NCI-H748 treated with DMSO at 0.1 percent for 48 hours (cell line): ENCODE measurements around the gene SLC35D1.
A peak's percentile ranks its signal among the peaks of the same experiment; 100 is the strongest.
"Not testable (repeated sequence)": the region's sequence is repeated elsewhere in the genome, so short reads cannot be mapped to it uniquely, and the experiment has no call there.

ENCODE experiments used
- DNase-seq: peaks from one replicate; lab custom pipeline; 2025; lab: John Stamatoyannopoulos, UW

Gene SLC35D1

DNA sequence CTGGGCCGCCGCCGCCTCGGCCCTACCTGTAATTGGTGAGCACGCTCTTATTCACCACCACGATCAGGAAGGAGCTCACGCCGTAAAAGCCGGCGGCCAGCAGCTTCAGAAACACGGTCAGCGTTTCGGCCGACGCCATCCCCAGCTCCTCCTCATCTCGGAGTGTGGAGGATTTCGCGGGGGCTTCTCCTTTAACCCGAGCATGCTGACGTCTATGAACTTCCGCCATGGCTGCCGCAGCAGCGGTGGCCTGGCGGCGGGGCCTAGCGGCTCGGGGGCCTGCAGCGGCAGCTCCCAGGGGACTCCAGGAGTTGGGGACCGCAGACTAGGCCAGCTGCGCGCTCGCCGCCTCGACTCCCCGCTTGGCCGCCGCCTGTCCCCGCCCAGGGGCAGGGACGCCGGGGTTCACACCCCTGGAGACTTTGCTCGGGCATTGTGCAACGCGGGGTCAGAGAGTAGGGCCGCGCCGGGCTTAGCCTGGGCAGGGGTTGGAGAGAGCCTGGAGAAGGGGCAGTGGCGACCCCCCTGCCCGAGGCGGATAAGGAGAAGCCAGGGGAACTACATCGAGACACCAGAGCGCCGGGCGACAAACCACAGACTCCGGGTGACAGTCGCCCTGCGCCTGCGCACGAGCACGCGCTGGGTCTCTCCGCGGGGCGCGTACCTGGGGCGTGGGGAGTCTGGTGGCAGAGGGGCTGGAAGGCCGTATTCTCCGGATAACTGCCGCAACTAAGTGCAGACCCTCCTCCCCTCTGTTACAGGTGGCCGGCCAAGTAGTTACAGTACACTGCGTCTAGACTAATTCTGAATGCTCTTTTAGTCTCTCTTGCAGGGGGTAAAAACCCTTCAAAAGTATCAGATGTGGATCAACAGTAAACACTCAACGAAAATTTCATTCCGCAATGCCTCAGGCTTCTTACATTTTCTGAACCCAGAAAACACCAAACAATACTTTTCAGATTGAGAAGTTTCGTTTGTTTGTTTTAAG is at the start of gene SLC35D1:
Gene SLC35D1 (minus strand): TSS at position 364 of the 988 bp plus-strand sequence. CDS start 135 bp downstream, at position 229.
- DNase-seq = peak; percentile 76

DNA sequence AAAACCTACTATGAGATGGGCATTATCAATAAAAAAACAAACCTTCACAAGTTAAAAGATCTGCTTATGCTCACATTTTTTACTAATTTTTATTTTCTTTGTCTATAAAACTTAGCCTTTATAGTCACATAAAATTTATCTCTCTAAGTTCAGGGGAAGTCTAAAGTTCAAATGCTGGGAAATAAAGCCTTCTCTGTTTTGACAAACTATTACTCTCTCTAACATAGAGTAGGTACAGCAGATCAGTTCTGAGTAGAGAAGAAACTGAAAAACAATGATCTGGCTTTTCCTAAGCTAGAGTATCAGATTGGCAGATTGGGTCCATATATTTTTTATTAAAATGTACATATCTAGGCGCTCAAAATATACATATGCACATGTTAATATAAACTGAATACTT is 49.6 kb upstream of the SLC35D1 start:
- no peak for DNase-seq

DNA sequence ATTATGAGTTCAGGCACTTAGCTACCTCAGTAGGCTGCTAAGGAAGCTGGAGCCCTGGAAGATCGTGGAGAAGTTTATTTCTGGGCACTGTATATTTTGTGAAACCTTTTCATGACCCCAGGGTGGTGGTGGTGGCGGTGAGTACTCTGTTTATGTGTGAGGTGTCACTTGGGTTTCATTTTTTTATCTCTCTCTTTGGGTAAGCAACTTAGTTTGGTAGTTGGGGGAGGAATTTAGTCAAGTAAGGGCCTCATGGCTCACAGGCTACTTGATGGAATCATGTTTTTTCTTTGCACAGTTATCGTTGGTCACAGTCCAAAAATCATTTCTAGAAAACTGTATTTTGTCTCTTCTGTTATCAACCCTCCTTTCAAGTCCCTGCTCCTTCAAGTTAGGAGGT is 46.9 kb upstream of the SLC35D1 start:
- DNase-seq = no peak

DNA sequence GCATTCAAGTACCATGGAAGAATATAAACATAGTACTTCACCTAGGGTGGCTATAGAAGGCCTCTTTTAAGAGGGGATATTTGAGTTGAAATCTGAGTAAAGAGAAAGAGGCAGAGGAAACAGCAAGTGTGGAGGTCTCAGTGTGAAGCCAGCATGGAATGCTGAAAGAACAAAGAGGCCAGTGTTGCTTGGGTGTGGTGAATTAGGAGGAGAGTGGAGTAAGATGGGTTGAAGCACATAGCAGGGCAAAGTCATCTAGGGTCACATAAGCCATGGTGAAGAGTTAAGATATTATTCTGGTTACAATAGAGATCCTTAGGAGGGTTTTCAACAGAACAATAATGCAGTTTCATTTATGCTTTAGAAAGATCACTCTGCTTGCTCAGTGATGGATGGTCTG is 43.4 kb upstream of the SLC35D1 start:
- DNase-seq = no peak

DNA sequence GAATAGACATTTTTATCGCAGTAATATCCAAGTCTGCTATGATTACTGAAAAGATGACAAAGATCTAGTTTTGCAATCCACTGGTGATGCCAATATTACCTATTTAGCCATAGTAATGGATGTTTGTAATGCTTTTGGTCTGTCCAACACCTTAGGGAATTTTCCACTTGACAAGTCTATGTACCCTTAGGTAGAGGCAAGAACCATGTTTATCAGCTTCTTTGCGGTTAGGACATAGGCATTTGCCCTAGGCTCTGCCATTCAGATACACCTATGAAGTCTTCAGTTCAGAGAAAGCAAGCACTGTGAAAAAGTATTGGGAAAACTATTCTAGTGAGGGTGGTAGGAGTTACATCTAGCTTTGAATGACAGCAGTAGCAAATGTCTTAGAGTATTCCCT is 40.2 kb upstream of the SLC35D1 start:
- DNase-seq = no peak

DNA sequence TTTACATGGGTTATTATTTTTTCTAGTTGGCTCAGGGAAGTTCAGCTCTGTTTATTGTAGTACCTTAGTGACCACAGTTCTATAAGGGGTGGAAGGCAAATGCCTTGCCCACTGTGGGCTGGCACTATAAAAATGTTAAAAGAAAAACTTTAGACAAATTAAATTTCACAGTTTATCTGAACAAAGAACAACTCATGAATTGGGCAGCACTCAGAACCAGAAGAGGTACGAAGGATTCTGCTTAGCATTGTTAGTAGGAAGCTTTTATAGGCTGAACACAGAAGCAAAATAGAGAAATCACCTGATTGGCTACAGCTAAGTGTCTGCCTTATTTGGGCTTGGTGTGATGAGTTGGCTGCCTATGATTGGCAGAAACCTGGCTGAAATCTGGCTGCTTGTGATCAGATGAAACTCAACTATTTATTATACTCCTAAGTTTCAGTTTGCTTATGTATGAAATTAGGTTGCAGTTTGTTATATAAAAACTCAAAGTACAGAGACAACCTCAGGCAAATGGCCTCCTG is 35.8 kb upstream of the SLC35D1 start:
- DNase-seq = no peak

DNA sequence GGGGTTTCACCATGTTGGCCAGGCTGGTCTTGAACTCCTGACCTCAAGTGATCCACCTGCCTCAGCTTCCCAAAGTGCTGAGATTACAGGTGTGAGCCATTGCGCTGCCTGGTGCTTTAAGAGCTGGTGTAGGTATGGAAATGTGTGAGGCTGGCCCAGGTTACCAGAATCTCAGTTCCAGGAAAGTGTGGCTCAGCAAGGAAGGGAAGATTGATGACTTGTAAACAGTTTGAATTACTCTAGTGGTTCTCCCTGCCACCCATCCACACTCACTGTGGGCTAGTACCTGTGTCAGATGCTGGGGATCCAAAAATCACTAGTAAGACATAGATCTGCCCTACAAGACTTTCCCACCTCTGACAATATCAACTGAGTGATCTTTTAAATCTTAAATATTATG is 34.5 kb upstream of the SLC35D1 start:
- DNase-seq = no peak

DNA sequence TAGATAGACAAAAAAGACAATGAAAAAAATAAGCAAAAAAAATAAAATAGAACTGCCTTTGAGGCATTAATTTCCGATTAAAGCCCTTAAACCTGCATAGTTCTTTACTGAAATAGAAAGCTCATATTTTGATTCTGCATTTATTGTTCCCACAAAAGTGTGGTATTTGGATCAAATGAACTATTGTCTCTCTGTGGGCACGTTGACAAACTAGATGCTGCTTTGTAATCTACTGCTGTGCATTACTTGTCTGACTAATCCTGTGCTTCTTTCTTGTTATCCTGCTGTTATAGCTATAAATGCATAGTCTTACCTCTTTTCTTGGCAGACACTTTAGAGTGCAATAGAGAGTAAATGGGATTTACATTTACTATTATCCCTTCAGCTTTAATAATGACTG is 31.4 kb upstream of the SLC35D1 start:
- no peak for DNase-seq

DNA sequence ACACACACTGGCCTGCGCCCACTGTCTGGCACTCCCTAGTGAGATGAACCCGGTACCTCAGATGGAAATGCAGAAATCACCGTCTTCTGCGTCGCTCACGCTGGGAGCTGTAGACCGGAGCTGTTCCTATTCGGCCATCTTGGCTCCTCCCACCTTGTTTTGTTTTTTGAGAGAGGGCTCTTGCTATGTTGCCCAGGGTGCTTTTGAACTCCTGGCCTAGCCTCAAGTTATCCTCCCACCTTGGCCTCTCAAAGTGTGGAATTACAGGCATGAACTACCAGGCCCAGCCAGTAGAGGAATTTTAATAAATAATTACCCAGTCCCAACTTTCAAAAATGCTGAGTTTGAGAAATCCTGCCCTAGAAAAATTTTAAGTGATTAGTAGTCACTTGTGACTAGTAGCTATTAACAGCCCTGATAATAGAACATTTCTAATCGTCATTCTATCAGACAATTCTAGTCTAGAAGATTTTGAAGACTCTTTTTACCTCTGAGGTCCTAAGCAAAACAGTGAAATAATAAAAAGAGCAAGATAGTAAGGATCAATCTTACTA is 30.9 kb upstream of the SLC35D1 start:
- no peak for DNase-seq

DNA sequence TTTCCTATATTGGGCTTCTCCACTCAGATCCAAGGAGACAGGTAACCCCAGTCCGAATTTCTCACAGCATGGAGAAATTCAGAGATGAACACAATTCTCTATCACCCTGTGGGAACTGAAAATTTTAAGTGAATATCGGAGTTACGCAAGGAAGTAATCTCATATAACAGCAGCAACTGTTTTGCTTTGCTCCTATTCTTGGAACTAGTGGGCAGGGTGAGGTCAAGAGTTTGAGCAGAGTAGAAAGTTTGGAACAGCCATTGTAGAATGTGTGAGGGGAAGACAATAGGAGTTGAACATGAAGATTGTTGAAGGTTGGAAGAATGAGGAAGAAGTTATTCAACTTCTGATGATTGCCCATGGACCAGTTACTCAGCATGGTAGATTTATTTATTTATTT is 24.3 kb upstream of the SLC35D1 start:
- DNase-seq = no peak

DNA sequence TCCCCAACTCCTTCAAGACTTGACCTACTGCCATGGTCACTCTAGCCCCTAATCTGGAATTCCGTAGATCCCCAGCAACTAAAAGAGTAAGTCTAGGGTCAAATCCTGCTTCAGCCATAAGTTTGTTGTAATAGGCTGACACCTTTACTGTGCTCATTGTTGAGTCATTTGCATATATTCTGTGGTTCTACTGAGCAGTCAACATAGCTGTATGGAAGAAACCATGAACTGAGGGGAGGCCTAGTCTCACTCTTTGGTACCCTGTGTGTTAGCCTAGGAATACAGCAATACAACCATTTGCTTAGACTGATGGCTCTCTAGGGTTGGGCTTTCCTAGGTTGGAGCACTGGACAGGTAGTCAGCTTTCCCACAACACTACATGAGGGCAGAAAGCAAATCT is 23.6 kb upstream of the SLC35D1 start:
- DNase-seq = no peak

DNA sequence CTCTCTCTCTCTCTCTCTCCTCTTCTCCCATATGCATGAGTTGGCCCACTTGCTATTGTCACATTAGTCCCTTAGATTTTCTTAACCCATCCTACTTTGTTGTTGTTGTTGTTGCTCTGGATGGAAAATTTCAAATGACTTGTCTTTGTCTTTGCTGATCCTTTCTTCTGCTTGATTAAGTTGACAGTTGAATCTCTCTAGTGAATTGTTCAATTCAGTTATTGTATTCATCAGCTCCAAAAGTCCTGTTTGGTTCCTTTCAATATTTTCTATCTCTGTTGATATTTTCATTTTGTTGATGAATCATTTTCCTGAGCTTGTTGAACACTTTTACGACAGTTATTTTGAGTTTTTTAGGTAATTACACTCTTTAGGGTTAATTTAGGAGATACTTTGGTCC is 18.8 kb upstream of the SLC35D1 start:
- DNase-seq = no peak

DNA sequence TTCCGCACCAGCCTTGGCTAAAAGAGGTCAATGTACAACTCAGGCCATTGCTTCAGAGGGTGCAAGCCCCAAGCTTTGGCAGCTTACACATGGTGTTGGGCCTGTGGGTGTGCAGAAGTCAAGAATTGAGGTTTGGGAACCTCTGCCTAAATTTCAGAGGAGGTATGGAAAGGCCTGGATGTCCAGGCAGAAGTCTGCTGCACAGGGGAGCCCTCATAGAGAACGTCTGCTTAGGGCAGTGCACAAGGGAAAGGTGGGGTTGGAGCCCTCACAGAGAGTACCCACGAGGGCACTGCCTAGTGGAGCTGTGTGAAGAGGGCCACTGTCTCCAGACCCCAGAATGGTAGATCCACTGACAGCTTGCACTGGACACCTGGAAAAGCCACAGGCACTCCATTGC is 13.7 kb upstream of the SLC35D1 start:
- not testable (repeated sequence) for DNase-seq

DNA sequence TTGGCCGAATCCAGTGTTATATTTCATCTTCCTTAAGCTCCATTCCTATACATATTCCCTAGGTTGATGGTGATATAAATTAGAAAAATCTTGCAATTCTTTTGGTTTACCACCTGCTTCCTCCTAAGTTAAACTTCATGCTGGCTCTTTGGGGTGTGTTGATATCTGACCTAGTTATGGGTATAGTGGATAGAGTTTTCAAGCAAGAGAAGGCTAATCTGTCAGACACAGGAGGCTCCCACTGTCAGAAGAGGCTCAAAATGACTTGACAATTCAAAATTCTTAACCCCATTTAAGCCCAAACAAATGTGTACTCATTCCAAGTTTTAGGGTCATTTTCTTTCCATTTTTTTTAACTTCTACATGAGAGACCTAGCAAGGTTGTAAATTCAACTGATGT is 8.5 kb upstream of the SLC35D1 start:
- DNase-seq = no peak

DNA sequence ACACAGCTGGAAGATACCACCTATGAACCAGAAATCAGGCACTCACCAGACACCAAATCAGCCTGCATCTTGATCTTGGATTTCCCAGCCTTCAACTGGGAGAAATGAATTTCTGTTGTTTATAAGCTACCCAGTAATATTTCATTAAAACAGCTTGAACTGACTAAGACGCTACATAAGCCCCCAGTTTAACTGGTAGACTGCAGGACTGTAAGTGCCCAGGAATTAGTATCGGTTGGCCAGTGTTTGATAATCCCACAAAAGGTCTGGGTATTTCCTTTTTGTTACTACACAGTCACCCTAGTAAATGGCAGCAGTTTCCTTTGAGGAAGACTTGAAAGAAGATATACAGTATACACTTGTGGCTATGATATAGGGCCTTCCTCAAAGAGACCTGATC is 7.3 kb upstream of the SLC35D1 start:
- no peak for DNase-seq

DNA sequence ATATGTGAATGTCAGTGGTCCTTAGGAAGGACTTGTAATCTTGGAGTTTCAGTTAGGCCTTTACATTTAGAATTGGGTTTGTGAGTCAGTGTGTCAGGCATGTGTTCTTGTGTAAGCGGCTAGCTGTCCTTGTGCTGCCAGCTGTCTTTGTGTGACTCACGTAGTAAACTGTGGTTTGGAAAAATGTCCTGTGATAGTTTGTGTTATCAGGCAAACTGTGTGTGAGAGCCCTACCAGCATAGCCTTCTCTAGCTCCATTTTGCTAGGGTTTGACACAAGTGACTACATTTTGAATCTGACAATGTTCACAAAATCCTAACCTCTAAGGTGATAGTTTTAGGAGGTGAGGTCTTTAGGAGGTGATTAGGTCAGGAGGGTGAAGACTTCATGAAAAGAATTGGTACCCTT is 6.9 kb upstream of the SLC35D1 start:
- no peak for DNase-seq

DNA sequence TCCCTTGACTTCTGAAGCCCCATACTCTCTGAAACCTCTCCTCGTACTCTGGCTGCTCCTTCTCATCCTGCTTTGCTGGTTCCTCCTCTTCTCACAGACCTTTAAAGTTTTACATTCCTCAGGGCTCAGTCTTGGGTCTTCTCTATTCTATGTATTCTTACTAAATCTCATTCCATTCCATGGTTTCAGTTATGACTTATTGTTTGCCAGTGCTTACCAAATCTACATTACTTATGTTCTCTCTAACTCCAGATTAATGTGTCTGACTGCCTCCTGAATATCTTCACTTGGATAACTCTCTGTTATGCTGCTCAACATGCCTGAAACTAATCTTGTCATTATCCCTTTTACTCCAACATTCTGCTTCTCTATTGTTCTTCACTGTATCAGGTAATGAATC is 5.4 kb upstream of the SLC35D1 start:
- DNase-seq = no peak

DNA sequence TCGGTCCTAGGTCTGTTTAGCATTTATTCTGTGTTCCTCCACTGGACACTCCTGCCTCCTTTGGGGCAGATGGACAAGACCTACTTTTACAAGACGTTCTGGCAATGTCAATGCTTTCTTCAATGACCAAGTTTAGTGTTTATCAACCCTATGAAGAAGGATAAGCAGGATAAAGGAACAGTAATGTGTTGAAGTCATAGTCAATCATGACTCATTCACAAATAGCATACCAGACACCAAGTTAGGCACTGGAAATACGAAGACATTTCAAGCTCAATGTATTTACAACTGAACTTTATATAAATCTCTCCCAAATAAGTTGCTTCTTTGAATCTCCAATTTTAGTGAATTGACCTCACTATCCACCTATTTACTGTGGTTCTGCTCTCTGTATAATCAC is 4.8 kb upstream of the SLC35D1 start:
- no peak for DNase-seq

DNA sequence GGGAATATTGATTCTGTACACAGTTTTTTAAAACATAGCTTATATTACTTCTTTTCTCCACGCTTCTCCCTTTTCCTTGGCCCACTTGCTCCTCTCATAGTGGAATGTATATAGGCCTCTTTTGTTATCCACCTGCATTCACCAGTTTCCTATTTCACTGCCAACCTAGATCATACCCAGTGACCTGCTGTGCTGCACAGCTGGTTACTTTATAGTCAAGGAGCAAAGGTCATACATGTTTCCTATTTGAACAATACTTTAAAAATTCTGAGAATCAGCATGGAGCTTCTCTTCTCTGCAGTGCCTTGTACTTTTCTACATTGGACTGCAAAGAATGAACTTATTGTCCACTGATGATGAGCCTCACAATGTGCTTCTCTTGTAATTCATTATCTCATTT is 4.3 kb upstream of the SLC35D1 start:
- peak; percentile 7 for DNase-seq

DNA sequence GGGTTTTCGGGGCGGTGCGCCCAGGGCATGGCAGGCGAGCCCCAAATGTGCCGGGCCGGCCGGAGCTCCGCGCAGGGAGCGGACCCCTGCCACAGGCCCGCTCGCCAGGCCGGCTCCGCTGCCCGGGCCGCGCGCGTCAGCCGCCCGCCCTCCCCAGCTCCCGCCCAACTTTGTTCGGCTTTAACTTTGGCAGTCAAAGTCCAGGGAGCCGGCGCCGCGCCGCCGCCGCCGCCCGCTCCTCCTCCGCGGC is 488 bp downstream of the SLC35D1 start:
- no peak for DNase-seq

DNA sequence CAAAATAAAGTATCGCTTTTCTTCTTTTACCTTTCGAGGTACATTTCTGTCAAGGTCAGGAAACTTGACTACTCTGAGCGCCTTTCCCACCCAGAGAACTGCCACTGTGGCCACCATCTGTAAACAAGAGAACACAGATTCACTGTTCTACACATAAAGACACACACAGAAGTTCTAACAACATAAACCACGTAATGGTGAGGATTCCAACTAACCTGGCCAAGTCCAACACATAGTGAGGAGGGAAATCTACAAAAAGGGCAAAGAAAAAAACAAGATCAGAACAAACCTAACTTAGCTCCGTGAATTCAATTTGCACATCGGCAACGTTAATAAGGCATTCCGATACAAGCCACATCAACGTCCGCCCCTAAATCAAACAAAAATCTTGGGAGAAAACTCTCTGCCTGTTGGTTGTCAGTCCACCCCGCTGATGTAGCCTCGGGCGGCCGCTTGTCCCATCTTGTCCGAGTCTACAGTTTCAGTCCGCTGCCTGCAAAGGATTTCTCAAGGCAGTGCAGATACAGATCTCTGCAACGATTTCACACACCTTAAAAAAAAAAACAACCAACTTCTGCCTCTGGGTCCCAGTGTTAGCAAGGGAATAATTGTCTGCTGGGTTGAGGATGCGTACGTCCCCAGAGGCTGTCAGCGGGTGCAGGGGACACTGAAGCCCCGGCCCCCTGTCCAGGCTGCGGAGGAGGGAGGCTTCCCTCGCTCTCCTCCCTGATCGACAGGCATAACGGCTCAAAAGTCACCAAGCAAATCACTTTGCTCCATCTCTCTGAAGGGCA is 1.0 kb downstream of the SLC35D1 start:
- DNase-seq = peak; percentile 6

DNA sequence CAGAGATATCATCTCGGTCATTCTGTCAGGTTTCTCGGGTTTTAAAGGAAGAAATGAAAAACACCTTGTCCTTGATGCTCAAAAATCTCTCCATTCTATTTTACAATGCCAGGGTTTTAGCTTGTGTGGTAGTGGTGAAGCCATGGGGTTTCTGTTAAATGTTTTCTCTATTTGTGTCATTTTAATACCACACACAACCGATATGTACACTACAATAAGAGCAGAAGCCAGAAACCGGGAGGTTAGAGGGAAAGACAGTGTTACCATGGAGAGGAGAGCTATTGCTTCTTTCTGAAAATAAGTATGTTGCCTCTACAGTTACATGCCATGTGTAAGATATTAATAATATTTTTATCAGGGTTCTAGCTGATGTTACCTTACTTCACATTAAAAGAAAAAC is 2.8 kb downstream of the SLC35D1 start:
- no peak for DNase-seq
